ENCODE data around the gene HFE.
"Not testable (repeated sequence)": the region's sequence is repeated elsewhere in the genome, so short reads cannot be mapped to it uniquely, and the experiment has no call there.

Gene HFE

GRCh38 chr6:26057899-26058298 is 29.3 kb upstream of the HFE start:
- no peak for DNase-seq (ENCODE audit: low read depth, low spot score)
- H3K4me3 ChIP-seq (ENCODE audit: low read length) = no peak overlapping the region

- not testable (repeated sequence) for H3K4me3 ChIP-seq (ENCODE audit: low read length); DNase-seq (ENCODE audit: low read depth, low spot score)
These were observed 28.7 kb upstream of the HFE start for GRCh38 chr6:26058477-26059033.

GRCh38 chr6:26059941-26060340 is 27.3 kb upstream of the HFE start:
- DNase-seq (ENCODE audit: low read depth, low spot score) = no peak
- no peak overlapping the region for H3K4me3 ChIP-seq (ENCODE audit: low read length)

- no peak overlapping the region for H3K4me3 ChIP-seq (ENCODE audit: low read length)
- peak; percentile 64 for DNase-seq (ENCODE audit: low read depth, low spot score)
These were observed 22.5 kb upstream of the HFE start for GRCh38 chr6:26064619-26065257.

- peak; percentile 68 for DNase-seq (ENCODE audit: low read depth, low spot score)
- no peak overlapping the region for H3K4me3 ChIP-seq (ENCODE audit: low read length)
These were observed 21.3 kb upstream of the HFE start for GRCh38 chr6:26065952-26066380.

GRCh38 chr6:26067367-26067766 is 19.9 kb upstream of the HFE start:
- no peak for DNase-seq (ENCODE audit: low read depth, low spot score)
- H3K4me3 ChIP-seq (ENCODE audit: low read length) = no peak overlapping the region

- no peak overlapping the region for H3K4me3 ChIP-seq (ENCODE audit: low read length)
- no peak for DNase-seq (ENCODE audit: low read depth, low spot score)
These were observed 19.2 kb upstream of the HFE start for GRCh38 chr6:26068036-26068435.

GRCh38 chr6:26071135-26071534 is 16.1 kb upstream of the HFE start:
- no peak overlapping the region for H3K4me3 ChIP-seq (ENCODE audit: low read length)
- DNase-seq (ENCODE audit: low read depth, low spot score) = no peak

GRCh38 chr6:26075063-26075717 is 12.0 kb upstream of the HFE start:
- H3K4me3 ChIP-seq (ENCODE audit: low read length) = no peak overlapping the region

GRCh38 chr6:26078066-26078465 is 9.2 kb upstream of the HFE start:
- H3K4me3 ChIP-seq (ENCODE audit: low read length); DNase-seq (ENCODE audit: low read depth, low spot score): not testable (repeated sequence)

More at GRCh38 chr6:26075063-26075717, 12.0 kb upstream of the HFE start:
- DNase-seq (ENCODE audit: low read depth, low spot score) = no peak

GRCh38 chr6:26081096-26081495 is 6.1 kb upstream of the HFE start:
- not testable (repeated sequence) for H3K4me3 ChIP-seq (ENCODE audit: low read length)

GRCh38 chr6:26086211-26086610 is 1.0 kb upstream of the HFE start:
- DNase-seq (ENCODE audit: low read depth, low spot score) = peak; percentile 72
- H3K4me3 ChIP-seq (ENCODE audit: low read length) = no peak overlapping the region

More at GRCh38 chr6:26081096-26081495, 6.1 kb upstream of the HFE start:
- not testable (repeated sequence) for DNase-seq (ENCODE audit: low read depth, low spot score)

GRCh38 chr6:26088344-26088743 is 1.1 kb downstream of the HFE start:
- no peak overlapping the region for H3K4me3 ChIP-seq (ENCODE audit: low read length)
- no peak for DNase-seq (ENCODE audit: low read depth, low spot score)

GRCh38 chr6:26089272-26089671 is 2.0 kb downstream of the HFE start:
- H3K4me3 ChIP-seq (ENCODE audit: low read length) = no peak overlapping the region
- no peak for DNase-seq (ENCODE audit: low read depth, low spot score)

GRCh38 chr6:26092443-26092842 is 5.2 kb downstream of the HFE start:
- DNase-seq (ENCODE audit: low read depth, low spot score) = no peak
- H3K4me3 ChIP-seq (ENCODE audit: low read length) = no peak overlapping the region

- no peak for DNase-seq (ENCODE audit: low read depth, low spot score)
- H3K4me3 ChIP-seq (ENCODE audit: low read length) = no peak overlapping the region
These were observed 6.8 kb downstream of the HFE start for GRCh38 chr6:26094036-26094435.

- no peak overlapping the region for H3K4me3 ChIP-seq (ENCODE audit: low read length)
- peak; percentile 61 for DNase-seq (ENCODE audit: low read depth, low spot score)
These were observed 10.1 kb downstream of the HFE start for GRCh38 chr6:26097268-26097875.

GRCh38 chr6:26103141-26103769 is 16.0 kb downstream of the HFE start:
- DNase-seq (ENCODE audit: low read depth, low spot score) = no peak
- no peak overlapping the region for H3K4me3 ChIP-seq (ENCODE audit: low read length)

- H3K4me3 ChIP-seq (ENCODE audit: low read length) = peak overlapping the region; percentile 48
- peak; percentile 97 for DNase-seq (ENCODE audit: low read depth, low spot score)
These were observed 16.7 kb downstream of the HFE start for GRCh38 chr6:26103770-26104456.
